ENCODE data around the gene FAXC.

FAXC gene

GRCh38 chr6:99364026-99364425 lies 14.6 kb upstream of the FAXC start:
- H3K9me3 ChIP-seq (ENCODE audit: control insufficient read depth in 5 of 5, low read length in 5 of 5) = no peaks in the 10 kb centered on the region
- H3K27me3 ChIP-seq (ENCODE audit: control insufficient read depth in 5 of 5, insufficient read depth in 4 of 5, low read length in 5 of 5) = no peaks in the 10 kb centered on the region
- H3K4me3 ChIP-seq (ENCODE audit: low read depth in 1 of 5, low read length in 5 of 5) = no peak overlapping the region
- H3K36me3 ChIP-seq (ENCODE audit: control insufficient read depth in 5 of 5, insufficient read depth in 5 of 5, low read length in 5 of 5) = peaks cover 0 to under 1% (median 0%) of the 10 kb centered on the region in 5 donors
- H3K9ac ChIP-seq (ENCODE audit: low read length in 5 of 5) = no peak overlapping the region
- no peak overlapping the region for H3K27ac ChIP-seq (ENCODE audit: low read depth, low read length)
- H3K4me1 ChIP-seq (ENCODE audit: control insufficient read depth in 5 of 5, insufficient read depth in 5 of 5, low read length in 5 of 5) = no peaks in the 10 kb centered on the region

GRCh38 chr6:99362678-99363268 lies 13.3 kb upstream of the FAXC start:
- Histone ChIP-seq H3K9ac (ENCODE audit: low read length in 5 of 5) (no peak overlapping the region), H3K4me1 (ENCODE audit: control insufficient read depth in 5 of 5, insufficient read depth in 5 of 5, low read length in 5 of 5) (no peaks in the 10 kb centered on the region), H3K9me3 (ENCODE audit: control insufficient read depth in 5 of 5, low read length in 5 of 5) (no peaks in the 10 kb centered on the region), H3K27me3 (ENCODE audit: control insufficient read depth in 5 of 5, insufficient read depth in 4 of 5, low read length in 5 of 5) (no peaks in the 10 kb centered on the region), H3K4me3 (ENCODE audit: low read depth in 1 of 5, low read length in 5 of 5) (no peak overlapping the region), H3K27ac (ENCODE audit: low read depth, low read length) (no peak overlapping the region), H3K36me3 (ENCODE audit: control insufficient read depth in 5 of 5, insufficient read depth in 5 of 5, low read length in 5 of 5) (no peaks in the 10 kb centered on the region)

- peaks cover 0 to 2% (median 0%) of the 10 kb centered on the region in 5 donors for H3K27me3 ChIP-seq (ENCODE audit: control insufficient read depth in 5 of 5, insufficient read depth in 4 of 5, low read length in 5 of 5)
- H3K4me3 ChIP-seq (ENCODE audit: low read depth in 1 of 5, low read length in 5 of 5) = no peak overlapping the region
- no peaks in the 10 kb centered on the region for H3K9me3 ChIP-seq (ENCODE audit: control insufficient read depth in 5 of 5, low read length in 5 of 5)
- no peak overlapping the region for H3K27ac ChIP-seq (ENCODE audit: low read depth, low read length)
- no peaks in the 10 kb centered on the region for H3K36me3 ChIP-seq (ENCODE audit: control insufficient read depth in 5 of 5, insufficient read depth in 5 of 5, low read length in 5 of 5)
- no peak overlapping the region for H3K9ac ChIP-seq (ENCODE audit: low read length in 5 of 5)
- H3K4me1 ChIP-seq (ENCODE audit: control insufficient read depth in 5 of 5, insufficient read depth in 5 of 5, low read length in 5 of 5) = no peaks in the 10 kb centered on the region
Measured at GRCh38 chr6:99359800-99360199, 10.3 kb upstream of the FAXC start.

- Histone ChIP-seq H3K27ac (ENCODE audit: low read depth, low read length) (no peak overlapping the region), H3K4me1 (ENCODE audit: control insufficient read depth in 5 of 5, insufficient read depth in 5 of 5, low read length in 5 of 5) (no peaks in the 10 kb centered on the region), H3K4me3 (ENCODE audit: low read depth in 1 of 5, low read length in 5 of 5) (no peak overlapping the region), H3K9ac (ENCODE audit: low read length in 5 of 5) (no peak overlapping the region), H3K9me3 (ENCODE audit: control insufficient read depth in 5 of 5, low read length in 5 of 5) (no peaks in the 10 kb centered on the region), H3K36me3 (ENCODE audit: control insufficient read depth in 5 of 5, insufficient read depth in 5 of 5, low read length in 5 of 5) (no peaks in the 10 kb centered on the region), H3K27me3 (ENCODE audit: control insufficient read depth in 5 of 5, insufficient read depth in 4 of 5, low read length in 5 of 5) (peaks cover 0 to 9% (median 2%) of the 10 kb centered on the region in 5 donors)
Measured at GRCh38 chr6:99356641-99357040, 7.2 kb upstream of the FAXC start.

GRCh38 chr6:99354983-99355382 lies 5.5 kb upstream of the FAXC start:
- Histone ChIP-seq H3K9ac (ENCODE audit: low read length in 5 of 5) (no peak overlapping the region), H3K36me3 (ENCODE audit: control insufficient read depth in 5 of 5, insufficient read depth in 5 of 5, low read length in 5 of 5) (no peaks in the 10 kb centered on the region), H3K27ac (ENCODE audit: low read depth, low read length) (no peak overlapping the region), H3K4me1 (ENCODE audit: control insufficient read depth in 5 of 5, insufficient read depth in 5 of 5, low read length in 5 of 5) (peaks cover 0 to 3% (median 1%) of the 10 kb centered on the region in 5 donors), H3K4me3 (ENCODE audit: low read depth in 1 of 5, low read length in 5 of 5) (no peak overlapping the region), H3K9me3 (ENCODE audit: control insufficient read depth in 5 of 5, low read length in 5 of 5) (no peaks in the 10 kb centered on the region), H3K27me3 (ENCODE audit: control insufficient read depth in 5 of 5, insufficient read depth in 4 of 5, low read length in 5 of 5) (peaks cover 4 to 17% (median 9%) of the 10 kb centered on the region in 5 donors)

GRCh38 chr6:99353126-99353525 lies 3.7 kb upstream of the FAXC start:
- no peaks in the 10 kb centered on the region for H3K9me3 ChIP-seq (ENCODE audit: control insufficient read depth in 5 of 5, low read length in 5 of 5)
- no peak overlapping the region for H3K27ac ChIP-seq (ENCODE audit: low read depth, low read length)
- H3K27me3 ChIP-seq (ENCODE audit: control insufficient read depth in 5 of 5, insufficient read depth in 4 of 5, low read length in 5 of 5) = peaks cover 5 to 30% (median 17%) of the 10 kb centered on the region in 5 donors
- no peak overlapping the region for H3K9ac ChIP-seq (ENCODE audit: low read length in 5 of 5)
- H3K36me3 ChIP-seq (ENCODE audit: control insufficient read depth in 5 of 5, insufficient read depth in 5 of 5, low read length in 5 of 5) = no peaks in the 10 kb centered on the region
- no peak overlapping the region for H3K4me3 ChIP-seq (ENCODE audit: low read depth in 1 of 5, low read length in 5 of 5)
- peaks cover 0 to 12% (median 11%) of the 10 kb centered on the region in 5 donors for H3K4me1 ChIP-seq (ENCODE audit: control insufficient read depth in 5 of 5, insufficient read depth in 5 of 5, low read length in 5 of 5)

- no peak overlapping the region for H3K4me3 ChIP-seq (ENCODE audit: low read depth in 1 of 5, low read length in 5 of 5)
- peaks cover 5 to 34% (median 20%) of the 10 kb centered on the region in 5 donors for H3K27me3 ChIP-seq (ENCODE audit: control insufficient read depth in 5 of 5, insufficient read depth in 4 of 5, low read length in 5 of 5)
- H3K36me3 ChIP-seq (ENCODE audit: control insufficient read depth in 5 of 5, insufficient read depth in 5 of 5, low read length in 5 of 5) = no peaks in the 10 kb centered on the region
- H3K9me3 ChIP-seq (ENCODE audit: control insufficient read depth in 5 of 5, low read length in 5 of 5) = no peaks in the 10 kb centered on the region
- no peak overlapping the region for H3K27ac ChIP-seq (ENCODE audit: low read depth, low read length)
- peaks cover 0 to 12% (median 11%) of the 10 kb centered on the region in 5 donors for H3K4me1 ChIP-seq (ENCODE audit: control insufficient read depth in 5 of 5, insufficient read depth in 5 of 5, low read length in 5 of 5)
- no peak overlapping the region for H3K9ac ChIP-seq (ENCODE audit: low read length in 5 of 5)
Measured at GRCh38 chr6:99350573-99350972, 1.1 kb upstream of the FAXC start.

- H3K9ac ChIP-seq (ENCODE audit: low read length in 5 of 5) = no peak overlapping the region
Measured at GRCh38 chr6:99348288-99349170, 945 bp downstream of the FAXC start.

GRCh38 chr6:99347804-99348203 lies 1.7 kb downstream of the FAXC start:
- Histone ChIP-seq H3K27ac (ENCODE audit: low read depth, low read length) (no peak overlapping the region), H3K27me3 (ENCODE audit: control insufficient read depth in 5 of 5, insufficient read depth in 4 of 5, low read length in 5 of 5) (peaks cover 5 to 30% (median 22%) of the 10 kb centered on the region in 5 donors), H3K9ac (ENCODE audit: low read length in 5 of 5) (no peak overlapping the region), H3K9me3 (ENCODE audit: control insufficient read depth in 5 of 5, low read length in 5 of 5) (no peaks in the 10 kb centered on the region), H3K4me1 (ENCODE audit: control insufficient read depth in 5 of 5, insufficient read depth in 5 of 5, low read length in 5 of 5) (peaks cover 0 to 12% (median 11%) of the 10 kb centered on the region in 5 donors), H3K36me3 (ENCODE audit: control insufficient read depth in 5 of 5, insufficient read depth in 5 of 5, low read length in 5 of 5) (no peaks in the 10 kb centered on the region), H3K4me3 (ENCODE audit: low read depth in 1 of 5, low read length in 5 of 5) (no peak overlapping the region)

More at GRCh38 chr6:99348288-99349170, 945 bp downstream of the FAXC start:
- Histone ChIP-seq H3K27me3 (ENCODE audit: control insufficient read depth in 5 of 5, insufficient read depth in 4 of 5, low read length in 5 of 5) (peaks cover 5 to 34% (median 20%) of the 10 kb centered on the region in 5 donors), H3K9me3 (ENCODE audit: control insufficient read depth in 5 of 5, low read length in 5 of 5) (no peaks in the 10 kb centered on the region), H3K27ac (ENCODE audit: low read depth, low read length) (no peak overlapping the region), H3K4me1 (ENCODE audit: control insufficient read depth in 5 of 5, insufficient read depth in 5 of 5, low read length in 5 of 5) (peaks cover 0 to 12% (median 11%) of the 10 kb centered on the region in 5 donors), H3K4me3 (ENCODE audit: low read depth in 1 of 5, low read length in 5 of 5) (peak overlapping the region; percentile 44 to 62 (median 51)), H3K36me3 (ENCODE audit: control insufficient read depth in 5 of 5, insufficient read depth in 5 of 5, low read length in 5 of 5) (no peaks in the 10 kb centered on the region)

GRCh38 chr6:99346595-99346994 lies 2.9 kb downstream of the FAXC start:
- H3K9me3 ChIP-seq (ENCODE audit: control insufficient read depth in 5 of 5, low read length in 5 of 5) = no peaks in the 10 kb centered on the region
- H3K27me3 ChIP-seq (ENCODE audit: control insufficient read depth in 5 of 5, insufficient read depth in 4 of 5, low read length in 5 of 5) = peaks cover 5 to 25% (median 18%) of the 10 kb centered on the region in 5 donors
- H3K27ac ChIP-seq (ENCODE audit: low read depth, low read length) = no peak overlapping the region
- peaks cover 0 to 12% (median 11%) of the 10 kb centered on the region in 5 donors for H3K4me1 ChIP-seq (ENCODE audit: control insufficient read depth in 5 of 5, insufficient read depth in 5 of 5, low read length in 5 of 5)
- H3K9ac ChIP-seq (ENCODE audit: low read length in 5 of 5) = no peak overlapping the region
- no peak overlapping the region for H3K4me3 ChIP-seq (ENCODE audit: low read depth in 1 of 5, low read length in 5 of 5)
- H3K36me3 ChIP-seq (ENCODE audit: control insufficient read depth in 5 of 5, insufficient read depth in 5 of 5, low read length in 5 of 5) = no peaks in the 10 kb centered on the region

Data from subcutaneous abdominal adipose tissue (tissue), 5 donors.